GM18502 (cell line): ENCODE measurements around the gene LRFN2.

ENCODE experiments used
- ATAC-seq: cut with Tn5 transposase; IDR thresholded peaks from one replicate; pipeline ENCODE4 v1.9.1; 2021; ENCODE audit warnings: mild to moderate bottlenecking; ENCODE audit not compliant: unreplicated experiment, poor library complexity

The LRFN2 gene

DNA sequence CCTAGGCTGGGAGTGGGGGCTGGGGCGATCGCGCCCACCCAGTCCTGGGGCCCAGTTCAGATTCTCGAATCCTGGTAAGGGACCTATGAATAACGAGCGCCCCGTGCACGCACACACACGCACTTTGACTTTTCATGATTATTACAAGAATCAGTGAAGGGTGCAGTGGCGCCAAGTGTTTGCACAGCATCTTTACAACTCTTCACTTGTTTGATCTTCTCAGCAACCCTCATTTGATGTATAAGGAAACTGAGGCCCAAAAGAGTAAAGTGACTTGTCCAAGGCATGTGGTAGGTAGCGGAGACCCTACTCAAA lies 863 bp upstream of the LRFN2 start:
- no peak for ATAC-seq

DNA sequence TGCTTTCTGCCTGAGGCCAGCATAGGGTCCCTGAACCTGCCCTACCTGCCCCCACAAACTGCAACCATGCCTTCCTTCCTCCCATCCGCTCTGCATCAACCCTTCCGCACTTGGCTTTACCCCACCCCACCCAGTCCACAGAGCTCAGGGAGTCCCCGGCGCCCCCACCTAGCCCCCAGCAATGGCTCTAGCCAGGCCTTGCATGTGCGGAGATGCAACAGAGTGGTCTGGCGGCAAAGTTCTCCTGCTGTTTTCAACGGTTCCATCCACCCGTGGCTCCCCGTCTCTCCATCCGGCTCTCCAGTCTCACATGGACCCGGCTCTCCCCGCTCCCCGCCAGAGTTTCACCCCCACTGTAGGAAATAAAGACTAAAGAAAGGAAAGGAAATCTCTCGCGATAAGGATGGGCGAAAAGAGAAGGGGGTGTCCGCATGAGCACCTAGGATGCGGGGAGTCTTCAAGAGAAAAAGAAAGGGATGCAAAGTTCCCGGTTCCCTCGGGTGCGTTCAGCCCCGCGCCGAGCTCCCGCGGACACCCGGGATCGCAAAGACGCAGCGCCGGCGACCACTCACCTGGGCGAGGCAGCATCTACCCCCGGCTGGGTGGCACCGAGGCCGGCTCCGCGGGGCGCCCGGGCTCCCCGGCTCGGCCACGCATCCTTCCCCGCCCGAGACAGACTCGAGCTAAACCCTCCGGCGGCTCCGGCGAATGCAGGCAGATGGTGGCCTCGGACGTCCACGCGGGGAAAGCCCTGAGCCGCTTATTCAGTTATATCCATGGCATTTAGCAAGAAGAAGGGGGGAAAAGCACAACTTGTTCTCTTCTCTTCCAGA lies 579 bp downstream of the LRFN2 start:
- no peak for ATAC-seq

DNA sequence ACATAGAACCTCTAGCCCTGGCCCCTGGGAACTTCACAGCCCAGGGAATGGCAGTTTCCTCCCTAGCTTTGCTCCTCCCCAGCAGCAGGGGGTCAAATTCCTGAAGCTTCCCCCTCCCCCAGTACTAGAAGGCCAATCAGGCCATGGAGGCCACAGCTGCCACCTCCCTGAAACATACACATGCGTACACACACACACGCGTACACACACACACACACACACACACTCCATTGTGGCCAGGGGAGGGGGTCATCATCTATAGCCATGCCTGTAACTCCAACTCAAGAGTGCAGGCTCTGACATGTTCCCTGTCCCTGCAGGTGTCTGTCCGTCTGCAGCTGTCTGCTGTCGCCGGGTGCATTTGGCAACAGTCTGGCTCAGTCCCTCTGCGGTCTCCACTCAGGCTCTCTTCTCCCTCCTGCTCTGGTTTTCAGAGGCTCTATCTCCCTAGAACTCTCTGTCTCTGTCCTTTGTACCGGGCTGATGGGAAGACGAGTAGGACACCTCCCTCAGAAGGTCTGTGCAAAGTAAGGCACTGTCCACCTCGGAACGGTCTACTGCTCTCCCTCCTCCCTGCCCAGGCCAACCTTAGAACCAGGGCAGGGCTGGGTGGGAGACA lies 1.4 kb downstream of the LRFN2 start:
- ATAC-seq = no peak

DNA sequence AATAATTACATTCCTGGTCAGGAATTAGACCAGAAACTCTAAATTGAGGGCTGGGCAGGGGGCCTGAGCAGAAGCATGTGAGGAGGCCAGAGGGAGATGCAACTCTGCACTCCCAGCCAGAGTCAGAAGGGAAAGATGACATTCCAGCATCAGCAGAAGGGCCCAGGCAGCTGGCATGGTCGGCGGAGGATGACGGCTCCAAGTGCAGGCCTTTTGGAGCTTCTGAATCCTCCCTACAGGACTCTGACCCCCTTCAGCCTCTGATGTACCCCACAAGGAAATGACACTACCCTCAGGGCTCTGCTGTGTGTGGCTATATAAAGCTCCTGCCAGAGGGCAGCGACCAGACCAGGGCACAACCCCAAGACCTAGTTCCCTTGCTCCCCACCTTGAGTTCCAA lies 1.9 kb downstream of the LRFN2 start:
- no peak for ATAC-seq

DNA sequence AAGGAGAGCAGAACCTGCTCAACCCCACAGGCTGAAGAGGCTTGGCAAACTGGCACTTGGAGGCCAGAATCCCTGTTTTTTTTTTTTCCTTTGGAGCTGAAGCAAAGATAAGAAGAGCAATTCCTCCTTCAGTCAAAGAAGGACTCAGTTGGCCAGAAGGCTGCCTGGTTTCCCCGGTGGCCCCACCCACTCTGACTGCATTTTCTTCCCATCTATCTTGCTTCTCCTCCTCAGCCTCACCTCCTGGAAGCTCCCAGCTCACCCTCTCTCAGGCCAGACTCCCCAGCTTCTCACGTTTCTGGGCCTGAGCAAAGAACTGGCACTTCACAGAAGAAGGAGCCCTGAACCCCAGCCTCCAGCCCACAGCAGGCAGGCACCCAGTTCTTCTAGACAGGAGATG lies 2.4 kb downstream of the LRFN2 start:
- ATAC-seq = no peak

DNA sequence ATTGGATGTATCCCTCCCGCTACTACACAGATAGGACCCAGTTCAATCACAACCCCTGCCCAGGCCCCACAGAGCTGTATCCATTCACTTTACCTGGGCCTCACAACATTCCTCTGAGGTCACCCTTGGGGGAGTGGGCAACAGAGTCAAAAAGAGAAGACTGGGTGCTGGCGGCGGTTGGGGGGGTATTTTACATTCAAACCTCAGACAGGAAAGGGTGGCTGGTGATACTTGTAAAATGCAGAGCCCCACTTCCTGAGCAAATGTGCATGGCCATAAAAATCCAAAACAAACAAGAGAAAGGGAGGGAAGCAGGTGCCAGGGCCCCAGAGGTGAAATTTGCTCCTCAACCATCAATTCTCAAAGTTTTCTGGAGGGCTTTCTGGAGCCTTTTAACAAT lies 3.5 kb downstream of the LRFN2 start:
- no peak for ATAC-seq

DNA sequence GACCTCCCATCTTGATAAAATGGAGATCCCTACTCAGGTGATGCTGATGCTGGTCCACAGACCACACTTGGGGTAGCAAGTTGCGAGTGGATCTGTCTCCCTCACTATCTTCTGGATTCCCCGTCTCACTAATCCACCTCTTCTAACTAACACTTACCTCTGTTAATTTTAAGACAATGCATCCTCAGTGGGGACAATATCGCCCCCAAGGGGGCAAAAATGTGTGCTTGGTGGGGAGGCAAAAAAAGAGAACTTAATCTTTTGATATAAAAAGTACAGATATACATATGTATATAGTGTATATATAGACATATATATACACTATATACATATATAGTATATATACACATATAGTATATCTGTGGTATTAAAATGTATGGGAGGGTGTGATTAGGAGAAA lies 4.3 kb downstream of the LRFN2 start:
- ATAC-seq = no peak

DNA sequence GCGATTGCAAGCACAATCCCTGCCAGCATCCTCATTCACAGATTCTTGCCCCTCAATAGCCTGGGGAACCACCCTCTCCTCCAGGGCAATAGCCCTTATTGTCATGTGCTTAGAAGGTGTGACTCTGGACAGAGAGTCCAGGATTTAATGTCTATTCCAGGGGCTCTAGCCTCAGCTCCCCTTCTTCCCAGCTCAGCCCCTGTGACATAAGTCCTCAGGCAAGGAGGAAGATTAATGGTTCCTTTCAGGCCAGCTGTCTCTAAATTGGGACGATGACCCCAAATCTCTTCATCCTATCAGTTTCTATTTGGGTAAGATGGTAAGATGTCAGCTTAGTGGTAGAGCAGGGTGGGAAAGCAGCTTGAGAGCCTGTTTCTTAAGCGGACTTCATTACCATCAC lies 8.1 kb downstream of the LRFN2 start:
- no peak for ATAC-seq

DNA sequence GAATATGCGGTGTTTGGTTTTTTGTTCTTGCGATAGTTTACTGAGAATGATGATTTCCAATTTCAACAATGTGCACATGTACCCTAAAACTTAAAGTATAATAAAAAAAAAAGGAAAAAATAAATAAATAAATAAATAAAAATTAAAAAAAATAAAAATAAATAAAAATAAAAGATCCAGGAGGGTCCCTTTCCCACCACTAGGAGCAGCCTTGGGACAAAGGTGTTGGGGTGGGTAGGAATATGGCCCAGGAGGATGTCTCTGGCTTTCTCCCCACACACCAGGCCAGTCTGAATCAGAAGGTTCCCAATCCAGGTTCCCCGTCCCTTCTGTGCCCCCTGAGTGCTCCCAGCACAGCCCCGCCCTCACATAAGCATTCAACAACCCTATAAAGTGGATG lies 9.5 kb downstream of the LRFN2 start:
- no peak for ATAC-seq

DNA sequence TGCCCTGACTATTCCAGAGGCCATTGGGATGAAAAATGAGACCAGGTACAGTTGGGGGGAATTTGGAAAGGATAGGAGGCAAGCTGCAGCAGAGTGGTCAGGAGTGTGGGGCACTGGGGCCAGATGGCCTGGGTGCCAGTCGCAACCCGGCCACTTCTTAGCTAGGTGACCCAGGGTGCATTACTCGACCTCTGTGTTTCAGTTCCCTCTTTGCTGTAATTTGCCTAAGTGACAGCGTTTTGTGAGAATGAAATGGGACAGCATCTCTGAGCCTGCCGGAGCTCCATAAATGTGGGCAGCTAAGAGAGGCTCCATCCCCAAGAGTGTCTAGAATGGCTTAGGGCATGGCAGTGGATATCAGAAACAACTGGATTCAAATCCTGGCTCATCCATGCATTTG lies 13.9 kb downstream of the LRFN2 start:
- no peak for ATAC-seq

DNA sequence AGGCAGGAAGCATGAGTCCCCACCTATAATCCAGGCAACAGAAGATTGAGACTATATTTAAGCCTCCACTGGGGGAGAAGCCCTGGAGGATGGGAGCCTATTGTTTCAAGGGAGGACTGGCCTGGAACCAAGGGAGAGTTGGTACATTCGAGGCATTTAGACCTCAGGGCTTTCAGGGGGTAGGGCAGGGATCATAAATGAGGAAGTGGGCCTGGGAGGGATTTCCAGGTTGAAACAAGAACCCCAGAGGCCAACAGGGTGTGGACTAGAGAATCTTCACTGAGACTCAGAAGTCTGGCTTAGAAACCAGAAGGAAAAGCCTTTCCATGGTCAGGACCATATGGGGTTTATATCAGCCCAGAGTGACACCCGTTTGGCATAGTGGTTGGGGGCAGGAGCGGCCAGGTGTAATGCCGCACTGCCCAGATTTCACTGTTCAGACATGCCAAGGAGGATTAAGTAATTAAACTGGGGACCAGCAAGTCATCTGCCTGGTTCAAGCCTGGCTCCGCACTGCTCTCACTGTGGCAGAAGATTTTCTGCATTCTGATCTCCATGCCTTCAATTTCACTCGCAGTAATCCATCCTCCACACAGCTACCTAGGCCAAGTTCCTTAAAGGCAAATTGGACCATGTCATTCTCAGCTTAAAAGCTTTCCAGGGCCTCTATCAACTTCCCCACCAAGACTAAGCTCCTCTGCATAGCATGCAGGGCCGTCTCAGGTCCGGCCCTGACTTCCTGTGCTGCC lies 17.8 kb downstream of the LRFN2 start:
- ATAC-seq = no peak

DNA sequence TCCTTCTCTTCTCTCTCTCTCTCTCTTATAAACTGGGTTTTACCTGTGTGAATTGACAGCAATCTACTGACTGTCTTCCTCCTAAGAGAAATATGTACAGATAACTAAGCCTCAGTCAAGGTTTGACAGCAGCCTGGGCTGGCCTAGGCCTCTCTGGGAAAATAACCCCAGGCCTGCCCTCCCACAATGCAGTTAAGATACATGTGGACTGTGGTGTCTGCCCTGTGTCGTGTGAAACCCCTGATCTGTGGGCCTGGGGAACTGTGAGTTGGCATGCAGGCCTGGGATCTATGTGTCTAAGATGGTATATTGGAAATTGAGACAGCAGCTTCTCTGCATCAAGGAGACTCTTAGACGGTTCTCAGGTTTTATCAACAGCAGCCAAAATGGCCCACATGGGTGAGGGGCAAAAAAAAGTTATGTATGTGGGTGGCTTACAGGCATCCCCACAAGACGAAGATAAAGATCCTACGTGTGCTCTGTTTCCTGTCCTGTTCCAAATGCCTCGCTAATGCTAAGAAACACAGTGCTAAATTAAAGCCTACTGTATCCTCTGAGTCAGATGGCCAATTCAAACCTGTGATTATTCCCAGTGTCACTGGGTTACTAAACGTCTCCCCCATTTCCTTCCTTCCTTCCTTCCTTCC lies 19.0 kb downstream of the LRFN2 start:
- no peak for ATAC-seq

DNA sequence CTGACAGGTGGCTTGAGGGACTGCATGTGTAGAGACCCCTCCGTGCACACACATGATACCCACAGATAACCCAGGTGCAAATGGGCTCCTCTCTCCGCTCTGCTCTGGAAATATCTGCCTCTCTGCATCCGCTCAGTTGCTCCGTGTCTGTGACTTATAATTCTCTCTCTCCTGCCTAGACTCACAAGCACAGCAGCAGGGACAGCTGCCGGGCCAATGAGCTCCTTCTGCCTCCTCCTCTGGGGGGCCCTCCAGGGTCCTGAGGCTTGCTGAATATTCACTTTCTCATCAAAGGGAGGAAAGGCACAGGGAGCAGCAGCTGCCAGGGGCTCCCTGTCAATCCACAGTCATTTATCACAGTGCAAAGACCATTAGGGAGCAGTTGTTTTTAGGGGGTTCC lies 24.1 kb downstream of the LRFN2 start:
- no peak for ATAC-seq

DNA sequence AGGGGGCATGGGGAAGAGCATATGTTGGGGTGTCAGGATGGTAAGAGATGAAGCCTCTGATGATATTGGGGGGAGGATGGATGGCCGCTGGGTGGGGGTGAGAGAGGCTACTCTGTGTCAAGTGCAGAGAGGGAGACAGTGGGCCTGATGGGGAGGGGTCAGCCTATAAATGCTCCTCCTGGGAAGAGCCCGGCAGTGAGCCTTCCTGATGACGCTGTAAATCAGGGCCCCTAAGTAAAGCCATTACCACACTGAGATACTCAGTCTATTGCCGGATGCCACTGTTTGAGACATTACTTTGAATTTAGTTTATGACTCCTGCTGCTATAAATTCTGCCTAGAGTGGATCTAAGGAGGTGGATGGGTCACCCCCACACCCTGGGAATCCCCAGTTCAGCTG lies 28.1 kb downstream of the LRFN2 start:
- ATAC-seq = no peak

DNA sequence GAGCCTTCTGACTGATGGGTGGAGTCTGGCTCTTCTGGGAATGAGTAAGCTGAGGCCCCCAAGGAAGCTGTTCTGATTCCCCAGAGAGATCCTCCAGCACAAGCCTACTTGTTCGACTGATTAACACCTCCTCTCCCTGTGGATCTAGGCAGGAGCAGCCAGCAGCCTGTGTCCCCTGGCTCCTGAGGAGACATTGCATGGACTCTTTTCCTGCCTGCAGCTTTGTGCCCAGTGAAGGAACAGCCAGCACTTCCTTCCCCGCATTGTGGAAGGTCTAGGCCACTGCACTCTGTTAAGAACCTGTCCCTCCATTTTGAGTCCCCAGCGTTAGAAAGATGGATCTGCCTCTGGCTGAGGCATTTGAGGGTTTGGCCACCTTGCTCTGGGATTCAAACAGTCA lies 29.1 kb downstream of the LRFN2 start:
- ATAC-seq = no peak

DNA sequence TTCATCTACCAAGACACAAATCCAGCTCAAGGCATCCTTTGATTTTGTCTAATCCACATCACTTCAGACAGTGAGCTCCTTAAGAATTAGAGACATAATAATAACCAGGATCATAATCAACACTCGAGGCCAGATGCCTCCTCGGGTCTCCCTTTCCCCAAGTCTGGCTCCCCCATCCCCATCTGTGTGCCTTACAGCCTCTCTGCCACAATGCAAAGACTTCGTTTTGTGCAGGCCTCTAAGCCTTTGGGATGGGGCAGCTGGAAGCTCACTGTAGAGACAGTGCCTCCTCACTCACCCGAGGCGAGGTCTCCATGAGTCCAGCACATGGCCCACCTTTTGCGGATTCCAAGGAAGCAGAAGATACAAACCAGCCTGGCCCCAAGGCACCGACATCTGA lies 30.3 kb downstream of the LRFN2 start:
- ATAC-seq = no peak

DNA sequence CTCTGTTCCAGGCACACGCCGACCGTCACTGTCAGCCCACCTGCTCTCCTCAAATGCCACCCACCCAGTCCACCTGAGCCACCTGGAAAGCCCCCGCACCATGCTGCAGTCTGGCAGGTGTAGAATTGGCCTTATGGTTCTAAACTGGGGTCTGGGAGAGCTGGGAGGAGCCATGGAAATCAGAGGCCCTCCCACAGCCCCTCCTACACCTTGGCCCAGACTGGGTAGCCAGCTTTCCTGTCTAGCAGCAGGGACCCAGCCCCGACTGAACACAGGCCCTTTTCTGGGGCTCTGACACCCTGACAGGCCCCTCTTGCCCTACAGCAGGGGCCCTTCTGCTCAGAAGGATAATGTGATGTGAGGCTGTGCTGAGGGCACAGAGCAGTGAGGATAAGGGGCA lies 31.1 kb downstream of the LRFN2 start:
- no peak for ATAC-seq

DNA sequence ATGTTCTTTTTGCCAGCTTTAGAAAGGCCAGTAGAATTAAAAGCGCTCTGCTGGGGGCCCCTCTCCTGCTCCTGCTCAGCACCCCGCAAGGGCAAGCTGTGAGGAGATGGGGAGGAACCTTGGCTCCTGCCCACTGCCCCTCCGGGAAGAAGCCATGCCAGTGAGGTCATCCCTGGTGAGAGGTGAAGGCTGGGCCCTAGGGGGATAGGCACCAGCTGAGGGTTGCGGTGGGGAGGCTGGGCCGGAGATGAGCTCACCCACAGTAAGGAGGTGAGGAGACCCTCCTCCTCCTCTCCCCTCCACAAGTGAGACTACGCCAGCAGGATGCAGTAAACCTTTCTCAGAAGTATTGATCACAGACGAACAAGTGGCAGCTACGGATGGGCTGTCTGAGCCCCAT lies 32.1 kb downstream of the LRFN2 start:
- no peak for ATAC-seq

DNA sequence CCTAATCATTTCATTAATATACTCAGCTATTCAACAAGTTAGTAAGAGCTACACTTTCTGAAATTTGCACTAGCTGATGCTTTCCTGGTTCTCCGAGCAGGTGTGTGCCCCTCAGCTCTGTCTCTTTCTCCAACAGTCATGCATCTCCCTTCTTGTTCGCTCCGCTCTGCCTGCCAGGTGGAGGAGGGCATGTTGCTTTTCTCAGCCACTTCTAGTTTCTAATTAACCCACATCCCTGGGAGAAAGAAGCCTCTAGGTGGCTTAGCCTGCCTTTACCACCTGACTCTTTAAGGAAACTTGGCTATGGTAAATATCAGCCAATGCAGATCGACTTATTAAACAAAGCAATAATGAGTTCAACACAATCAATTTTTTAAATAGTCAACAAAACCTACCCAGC lies 34.2 kb downstream of the LRFN2 start:
- no peak for ATAC-seq

DNA sequence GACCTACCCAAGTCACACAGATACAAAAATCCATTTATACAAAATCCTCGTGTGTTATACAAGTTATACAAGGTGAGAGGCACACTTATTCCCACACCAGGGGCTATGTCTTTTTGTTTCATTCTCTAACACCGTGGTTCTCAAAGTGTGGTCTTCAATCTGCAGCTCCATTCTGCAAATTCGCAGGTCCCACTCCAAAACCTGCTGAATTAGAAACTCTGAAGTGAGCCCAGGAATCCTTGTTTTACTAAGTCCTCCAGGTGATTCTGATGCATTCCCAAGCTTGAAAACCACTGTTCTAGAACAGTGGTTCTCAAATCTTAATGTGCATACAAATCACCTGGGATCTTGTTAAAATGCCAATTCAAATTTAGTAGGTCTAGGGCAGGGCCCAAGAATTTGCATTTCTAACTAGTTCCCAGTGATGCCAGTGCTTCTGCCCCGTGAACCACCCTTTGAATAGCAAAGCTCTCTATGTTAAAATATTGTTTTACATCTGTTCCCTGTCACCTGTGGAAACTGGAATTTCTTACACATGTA lies 35.1 kb downstream of the LRFN2 start:
- no peak for ATAC-seq
